Body of pancreas (tissue), 4 donors: ENCODE measurements around the gene MCM10.

Source experiments
- POLR2A ChIP-seq, 3 donors: fragments of 450-650 bp; IDR thresholded peaks; one replicate each; pipeline ENCODE4 v1.6.1; 2016; ENCODE audit warnings: antibody characterized with exemption in 3 of 3, mild to moderate bottlenecking in 2 of 3
- TF ChIP-seq, protein P1 (sequence below), 7 experiments: fragments of 450-650 bp in 4 of 7; fragments of 200-600 bp in 3 of 7; sonication (generic) in 3 of 7; IDR thresholded peaks; one replicate each; pipeline ENCODE4 v1.5.1; 2016 to 2019; ENCODE audit warnings: antibody characterized with exemption in 7 of 7

DNA sequence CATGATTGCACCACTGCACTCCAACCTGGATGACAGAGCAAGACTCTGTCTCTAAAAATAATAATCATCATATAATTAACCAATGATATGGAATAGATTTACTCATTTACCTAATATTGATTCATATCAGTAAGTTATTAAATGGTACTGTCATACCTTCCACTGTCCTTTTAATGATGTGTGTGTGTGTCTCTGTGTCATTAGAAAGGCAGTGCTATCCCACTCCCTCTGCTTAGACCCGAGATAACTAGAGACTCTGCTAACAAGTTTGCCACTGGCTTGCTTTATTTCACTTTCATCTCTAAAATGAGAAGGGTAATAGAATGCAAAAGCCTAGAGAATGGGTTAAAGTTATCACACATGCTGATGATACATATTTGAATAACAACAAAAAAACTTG is 21.1 kb downstream of the MCM10 start:
- TF ChIP-seq, protein P1, sequence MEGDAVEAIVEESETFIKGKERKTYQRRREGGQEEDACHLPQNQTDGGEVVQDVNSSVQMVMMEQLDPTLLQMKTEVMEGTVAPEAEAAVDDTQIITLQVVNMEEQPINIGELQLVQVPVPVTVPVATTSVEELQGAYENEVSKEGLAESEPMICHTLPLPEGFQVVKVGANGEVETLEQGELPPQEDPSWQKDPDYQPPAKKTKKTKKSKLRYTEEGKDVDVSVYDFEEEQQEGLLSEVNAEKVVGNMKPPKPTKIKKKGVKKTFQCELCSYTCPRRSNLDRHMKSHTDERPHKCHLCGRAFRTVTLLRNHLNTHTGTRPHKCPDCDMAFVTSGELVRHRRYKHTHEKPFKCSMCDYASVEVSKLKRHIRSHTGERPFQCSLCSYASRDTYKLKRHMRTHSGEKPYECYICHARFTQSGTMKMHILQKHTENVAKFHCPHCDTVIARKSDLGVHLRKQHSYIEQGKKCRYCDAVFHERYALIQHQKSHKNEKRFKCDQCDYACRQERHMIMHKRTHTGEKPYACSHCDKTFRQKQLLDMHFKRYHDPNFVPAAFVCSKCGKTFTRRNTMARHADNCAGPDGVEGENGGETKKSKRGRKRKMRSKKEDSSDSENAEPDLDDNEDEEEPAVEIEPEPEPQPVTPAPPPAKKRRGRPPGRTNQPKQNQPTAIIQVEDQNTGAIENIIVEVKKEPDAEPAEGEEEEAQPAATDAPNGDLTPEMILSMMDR (IDR thresholded peaks at IDR 0.05): no peak
- TF ChIP-seq POLR2A (IDR thresholded peaks at IDR 0.05): no peak
